NCI-H187 (cell line): Measurements from ENCODE around the gene SOX8.
"Not testable (repeated sequence)": the region's sequence is repeated elsewhere in the genome, so short reads cannot be mapped to it uniquely, and the experiment has no call there.

Experiments used
- DNase-seq, 2 experiments: peaks; one replicate each; lab custom pipeline; 2025; lab: John Stamatoyannopoulos, UW

SOX8 gene

DNA sequence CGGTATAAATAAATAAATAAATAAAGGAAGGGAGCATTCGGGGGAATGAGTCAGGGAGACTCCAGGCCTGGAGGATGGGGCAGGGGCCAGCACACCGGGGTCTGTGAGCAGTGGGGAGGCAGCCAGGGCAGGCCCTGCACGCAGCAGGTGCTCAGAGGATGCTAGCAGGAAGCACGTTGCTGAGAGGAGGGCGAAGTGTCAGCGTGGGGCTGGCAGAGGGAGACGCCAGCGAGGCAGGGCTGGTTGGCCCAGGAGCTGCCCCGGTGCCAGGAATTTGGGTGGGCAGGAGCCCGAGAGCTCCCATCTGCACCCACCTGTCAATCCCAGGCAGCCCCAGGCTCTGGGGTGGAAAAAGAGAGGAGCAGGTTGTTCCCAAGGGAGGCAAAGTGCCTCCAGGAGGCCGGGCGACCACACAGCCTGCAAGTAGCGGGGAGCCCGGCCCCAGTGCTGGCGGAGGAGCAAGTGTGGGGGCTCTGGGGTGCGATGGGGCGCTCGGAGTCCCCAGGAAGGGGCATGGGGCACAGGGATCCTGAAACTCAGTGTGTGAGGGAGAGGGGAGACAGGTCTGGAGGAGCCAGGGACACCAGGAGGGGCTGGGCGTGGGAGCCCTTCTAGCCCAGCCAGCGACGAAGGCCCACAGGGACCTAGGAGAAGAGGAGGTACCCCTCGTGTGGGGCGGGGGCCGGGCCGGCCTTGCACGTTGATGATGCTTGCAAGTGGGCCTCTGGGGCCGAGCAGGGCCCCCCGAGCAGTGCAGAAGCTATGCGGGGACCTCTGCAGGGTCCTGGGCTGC is 28.0 kb downstream of the SOX8 start:
- no peak for DNase-seq

GRCh38 chr16:1010251-1010650 is 28.7 kb downstream of the SOX8 start:
- DNase-seq = no peak

GRCh38 chr16:1010815-1011214 is 29.2 kb downstream of the SOX8 start:
- no peak for DNase-seq

DNA sequence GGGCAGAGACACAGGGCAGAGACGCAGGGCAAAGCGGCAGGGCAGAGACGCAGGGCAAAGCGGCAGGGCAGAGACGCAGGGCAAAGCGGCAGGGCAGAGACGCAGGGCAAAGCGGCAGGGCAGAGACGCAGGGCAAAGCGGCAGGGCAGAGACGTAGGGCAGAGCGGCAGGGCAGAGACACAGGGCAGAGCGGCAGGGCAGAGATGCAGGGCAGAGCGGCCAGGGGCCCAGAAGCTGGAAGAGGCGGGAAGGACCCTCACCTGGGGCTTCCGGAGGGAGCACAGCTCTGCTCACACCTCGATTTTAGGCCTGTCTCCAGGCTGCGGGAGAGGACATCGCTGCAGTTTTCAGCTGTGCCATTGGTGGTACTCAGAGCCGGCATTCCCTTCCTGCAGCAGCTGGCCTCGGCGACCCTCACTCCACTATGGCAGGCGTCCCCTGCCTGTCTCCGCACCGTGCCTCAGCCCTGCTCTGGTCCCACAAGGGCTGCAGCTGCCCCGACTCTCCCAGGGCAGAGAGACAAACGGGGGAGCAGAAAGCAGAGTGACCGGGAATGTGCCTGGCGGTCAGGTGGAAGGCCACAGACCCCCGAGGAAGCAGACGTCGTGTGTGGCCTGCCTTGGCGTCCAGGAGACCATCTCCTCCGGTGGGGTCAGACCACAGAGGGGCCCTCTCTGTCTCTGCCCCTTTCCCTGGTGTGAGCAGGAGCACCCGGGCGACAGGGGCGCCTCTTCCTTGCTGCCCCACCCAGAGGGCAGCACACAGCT is 29.9 kb downstream of the SOX8 start:
- DNase-seq = no peak

GRCh38 chr16:1012135-1012534 is 30.6 kb downstream of the SOX8 start:
- DNase-seq = no peak

GRCh38 chr16:1012722-1013592 is 31.4 kb downstream of the SOX8 start:
- no peak for DNase-seq

DNA sequence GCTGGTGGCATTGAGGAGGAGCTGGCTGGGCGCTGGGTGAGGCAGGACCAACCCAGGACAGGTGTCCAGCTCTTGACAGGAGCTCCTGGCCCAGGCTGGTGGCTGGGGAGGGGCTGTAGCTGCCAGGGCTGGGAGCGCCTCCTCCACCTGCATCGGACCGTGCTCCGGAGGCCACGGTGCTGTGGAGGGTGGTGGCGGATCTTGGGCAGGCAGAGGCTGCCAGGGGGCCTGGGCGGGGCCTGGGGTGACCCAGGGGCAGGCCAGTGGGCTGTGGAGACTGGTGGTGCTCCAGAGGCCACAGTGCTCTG is 32.0 kb downstream of the SOX8 start:
- no peak for DNase-seq

GRCh38 chr16:1014221-1014620 is 32.7 kb downstream of the SOX8 start:
- DNase-seq = no peak

GRCh38 chr16:1014771-1015495 is 33.4 kb downstream of the SOX8 start:
- DNase-seq = no peak

DNA sequence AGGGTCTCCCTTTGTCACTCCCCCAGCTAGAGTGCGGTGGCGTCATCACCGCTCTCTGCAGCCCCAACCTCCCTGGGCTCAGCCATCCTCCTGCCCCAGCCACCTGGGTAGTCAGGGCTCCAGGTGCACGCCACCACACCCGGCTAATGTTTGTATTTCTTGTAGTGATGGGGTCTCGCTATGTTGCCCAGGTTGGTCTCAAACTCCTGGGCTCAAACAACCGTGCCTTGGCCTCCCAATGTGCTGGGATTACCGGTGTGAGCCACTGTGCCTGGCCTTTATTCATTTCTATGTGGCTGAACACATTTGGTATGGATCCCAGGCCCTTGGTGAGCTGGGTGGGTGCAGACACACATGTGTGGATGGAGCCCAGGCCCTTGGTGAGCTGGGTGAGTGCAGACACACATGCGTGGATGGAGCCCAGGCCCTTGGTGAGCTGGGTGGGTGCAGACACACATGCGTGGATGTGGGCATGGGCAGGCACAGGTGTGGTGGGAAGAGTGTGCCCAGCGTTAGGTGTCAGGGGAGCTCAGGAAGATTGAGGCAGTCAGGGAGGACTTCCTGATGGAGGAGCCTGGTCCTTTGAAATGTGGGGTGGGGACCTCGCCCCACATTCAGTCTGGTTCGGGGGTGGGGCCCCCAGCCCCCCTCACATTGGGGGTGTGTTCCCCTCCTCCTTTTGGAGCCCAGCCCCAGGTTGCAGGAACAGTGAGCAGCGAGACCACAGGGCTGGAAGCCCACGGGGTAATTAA is 37.1 kb downstream of the SOX8 start:
- no peak for DNase-seq

DNA sequence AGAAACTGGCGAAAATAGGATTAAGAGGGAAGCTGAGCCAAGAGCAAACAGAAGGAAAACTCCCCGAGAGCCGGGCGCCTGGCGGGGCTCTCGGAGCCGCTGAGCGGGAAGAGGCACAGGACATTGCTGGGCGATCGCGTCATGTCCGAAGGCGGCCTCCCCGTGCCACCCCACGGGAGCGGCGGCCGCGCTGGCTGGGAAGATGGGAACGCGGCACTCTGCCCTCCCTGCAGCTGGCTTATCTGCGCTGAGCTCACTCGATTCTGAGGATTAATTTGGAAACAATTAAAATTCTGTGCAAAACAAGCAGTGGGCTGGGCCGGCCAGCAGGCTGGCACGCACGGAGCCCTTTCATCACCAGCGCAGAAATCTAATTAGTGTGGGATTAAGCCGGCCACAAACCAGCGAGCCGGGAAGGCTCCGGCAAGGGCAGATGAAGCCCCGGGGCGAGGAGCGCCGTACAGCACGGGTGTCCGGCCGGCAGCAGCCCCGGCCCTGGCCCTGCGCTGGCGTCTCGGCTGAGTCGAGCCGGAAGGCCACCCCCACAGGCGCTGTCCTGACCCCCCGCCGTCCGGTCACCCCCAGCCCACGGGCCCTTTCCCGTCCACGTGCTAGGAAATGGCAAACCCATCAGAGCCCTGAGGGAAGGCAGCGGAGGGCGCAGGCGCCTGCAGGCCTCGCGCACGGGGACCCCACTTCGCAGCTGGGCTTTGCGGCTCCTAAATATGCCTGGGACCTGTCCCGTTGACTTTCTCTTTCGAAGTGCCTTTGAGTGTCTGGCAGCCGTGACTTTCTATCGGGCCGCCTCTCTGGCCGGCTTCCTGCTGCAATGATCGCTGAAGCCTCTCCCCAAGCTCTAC is 37.9 kb downstream of the SOX8 start:
- no peak for DNase-seq

DNA sequence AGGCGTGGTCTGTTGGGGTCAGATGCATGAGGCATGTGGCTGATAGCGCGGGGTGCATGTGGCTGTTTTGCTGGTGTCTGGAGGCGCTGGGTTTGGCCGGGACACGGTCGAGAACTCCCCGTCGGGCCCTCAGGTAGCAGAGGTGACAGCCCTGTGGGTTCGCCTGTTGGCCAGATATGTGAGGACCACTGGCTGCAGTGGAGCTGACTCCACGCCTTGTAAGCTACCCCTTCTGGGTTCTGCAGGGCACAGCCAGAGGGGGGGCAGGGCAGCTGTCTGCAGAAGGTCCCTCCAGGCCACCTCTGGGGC is 38.5 kb downstream of the SOX8 start:
- no peak for DNase-seq

- DNase-seq = no peak
Measured at GRCh38 chr16:1020591-1020990, 39.0 kb downstream of the SOX8 start.

- no peak for DNase-seq
Measured at GRCh38 chr16:1021553-1022160, 40.1 kb downstream of the SOX8 start.

DNA sequence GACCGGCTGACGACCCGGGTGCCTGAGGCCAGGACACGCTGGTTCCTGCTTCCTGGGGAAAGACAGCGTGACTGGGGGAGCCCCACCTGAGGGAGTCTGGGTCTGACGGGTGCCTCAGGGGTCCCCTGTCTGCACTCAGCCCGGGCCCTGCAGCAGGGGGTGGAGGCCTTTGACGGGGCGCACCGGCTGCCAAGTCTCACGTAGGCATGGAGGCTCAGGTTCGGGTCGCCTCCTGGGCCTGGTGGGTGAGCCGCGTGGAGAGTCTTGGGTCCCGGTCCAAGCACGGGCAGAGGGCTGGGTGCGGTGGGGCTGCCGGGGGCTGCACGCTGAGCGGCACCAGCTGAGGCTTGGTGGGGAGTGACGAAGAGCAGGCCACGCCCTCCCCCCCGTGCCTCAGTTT is 40.9 kb downstream of the SOX8 start:
- no peak for DNase-seq

DNA sequence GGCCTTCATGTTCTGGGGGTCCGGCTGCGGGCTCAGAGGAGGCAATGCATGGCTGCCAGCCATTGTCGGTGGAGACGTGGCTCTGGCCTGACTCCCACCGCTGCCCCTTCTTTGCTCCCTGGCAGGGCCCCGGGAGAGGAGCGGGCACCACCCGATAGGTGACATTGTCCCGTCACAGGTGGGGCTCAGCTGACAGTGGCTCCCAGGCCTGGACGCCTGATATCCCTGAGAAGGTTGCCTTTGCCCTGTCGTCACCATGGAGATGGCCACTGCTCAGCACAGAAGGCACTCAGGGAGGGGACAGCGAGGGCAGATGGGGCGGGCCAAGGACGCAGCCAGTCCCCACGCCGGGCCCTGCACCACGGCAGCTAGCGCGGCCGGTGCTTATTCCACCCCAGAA is 42.6 kb downstream of the SOX8 start:
- DNase-seq = no peak

- DNase-seq = not testable (repeated sequence)
Measured at GRCh38 chr16:1025183-1025809, 43.7 kb downstream of the SOX8 start.

DNA sequence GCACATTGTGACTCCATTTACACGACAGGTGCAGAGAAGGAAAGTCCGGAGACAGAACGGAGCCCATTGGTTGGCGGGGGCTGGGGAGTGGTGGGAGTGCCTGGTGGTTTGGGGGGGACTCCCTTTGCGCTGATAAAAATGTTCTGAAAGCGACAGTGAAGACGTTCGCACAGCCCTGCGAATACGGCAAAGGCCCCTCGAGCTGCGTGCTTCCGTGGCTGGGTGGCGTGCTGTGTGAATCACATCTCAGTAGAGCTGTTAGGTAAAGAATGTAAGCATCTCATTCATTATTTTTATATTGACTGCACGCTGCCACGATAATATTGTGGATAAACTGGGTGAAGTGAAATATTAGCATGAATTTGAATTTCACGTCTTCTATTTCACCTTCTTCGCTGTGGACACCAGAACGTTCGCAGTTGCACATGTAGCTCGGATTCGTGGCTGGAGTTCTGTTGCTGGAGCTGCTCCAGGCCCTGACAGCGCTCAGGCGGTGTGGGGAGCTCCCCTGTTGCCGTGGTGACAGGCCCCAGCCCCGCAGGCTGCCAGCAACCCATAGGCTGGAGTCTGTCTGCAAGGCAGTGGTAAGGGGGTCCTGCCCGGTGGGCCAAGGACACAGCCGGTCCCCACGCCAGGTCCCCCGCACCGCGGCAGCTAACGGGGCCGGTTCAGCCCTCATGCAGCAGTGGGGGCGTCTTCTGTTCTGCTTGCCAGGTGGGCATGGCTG is 44.6 kb downstream of the SOX8 start:
- no peak for DNase-seq
